ENCODE results near the gene ITGAE. TPM values are rescaled to one million over a fixed set of nuclear protein-coding genes. Genes with fewer than 3 reads are reported as not detected.

Gene ITGAE
- total and polyA plus RNA-seq, 10 of the 15 experiments (the other 5 are each of a cell fraction or from before 2014, with no cell fraction given): 13.1 to 161 (median 34.8) TPM

DNA sequence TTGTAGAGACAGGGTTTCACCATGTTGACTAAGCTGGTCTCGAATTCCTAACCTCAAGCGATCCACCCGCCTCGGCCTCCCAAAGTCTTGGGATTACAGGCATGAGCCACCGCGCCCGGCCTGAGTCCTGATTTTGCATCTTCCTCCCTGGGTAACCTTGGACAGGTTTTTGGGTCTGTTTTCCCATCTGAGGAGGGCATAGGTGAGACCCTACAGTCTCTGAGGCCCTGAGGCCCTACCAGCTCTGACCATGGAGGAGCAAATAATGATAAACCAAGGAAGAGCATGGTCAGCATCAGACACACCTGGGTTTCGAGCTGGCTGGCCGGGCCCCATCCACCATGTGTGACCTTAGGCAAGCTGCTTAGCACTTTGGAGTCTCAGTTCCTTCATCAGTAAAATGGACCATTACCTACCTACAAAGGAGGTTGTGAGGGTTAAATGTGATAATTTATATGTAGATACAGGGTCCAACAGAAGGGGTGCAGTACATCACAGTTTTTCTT, 46.2 kb upstream of the ITGAE start (continued):
- no peak for TF ChIP-seq ZBTB11 (CRISPR knock-in tag; IDR thresholded peaks at IDR 0.05)
- TF ChIP-seq, protein P1, sequence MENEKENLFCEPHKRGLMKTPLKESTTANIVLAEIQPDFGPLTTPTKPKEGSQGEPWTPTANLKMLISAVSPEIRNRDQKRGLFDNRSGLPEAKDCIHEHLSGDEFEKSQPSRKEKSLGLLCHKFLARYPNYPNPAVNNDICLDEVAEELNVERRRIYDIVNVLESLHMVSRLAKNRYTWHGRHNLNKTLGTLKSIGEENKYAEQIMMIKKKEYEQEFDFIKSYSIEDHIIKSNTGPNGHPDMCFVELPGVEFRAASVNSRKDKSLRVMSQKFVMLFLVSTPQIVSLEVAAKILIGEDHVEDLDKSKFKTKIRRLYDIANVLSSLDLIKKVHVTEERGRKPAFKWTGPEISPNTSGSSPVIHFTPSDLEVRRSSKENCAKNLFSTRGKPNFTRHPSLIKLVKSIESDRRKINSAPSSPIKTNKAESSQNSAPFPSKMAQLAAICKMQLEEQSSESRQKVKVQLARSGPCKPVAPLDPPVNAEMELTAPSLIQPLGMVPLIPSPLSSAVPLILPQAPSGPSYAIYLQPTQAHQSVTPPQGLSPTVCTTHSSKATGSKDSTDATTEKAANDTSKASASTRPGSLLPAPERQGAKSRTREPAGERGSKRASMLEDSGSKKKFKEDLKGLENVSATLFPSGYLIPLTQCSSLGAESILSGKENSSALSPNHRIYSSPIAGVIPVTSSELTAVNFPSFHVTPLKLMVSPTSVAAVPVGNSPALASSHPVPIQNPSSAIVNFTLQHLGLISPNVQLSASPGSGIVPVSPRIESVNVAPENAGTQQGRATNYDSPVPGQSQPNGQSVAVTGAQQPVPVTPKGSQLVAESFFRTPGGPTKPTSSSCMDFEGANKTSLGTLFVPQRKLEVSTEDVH (IDR thresholded peaks at IDR 0.05; ENCODE audit: low read depth, partially characterized antibody): no peak
- no peak for TF ChIP-seq SIX5 (IDR thresholded peaks at IDR 0.05; ENCODE audit: low read depth, low read length, severe bottlenecking)
- TF ChIP-seq EGR1 (IDR thresholded peaks at IDR 0.05; ENCODE audit: borderline replicate concordance in 1 of 2, low read depth in 2 of 2, low read length in 2 of 2): no peak
- no peak for TF ChIP-seq HDGF (IDR thresholded peaks at IDR 0.05)

All from GM12878 (cell line).